HG03175 (cell line): ENCODE results near the gene BOD1L1.

Experiments
- ATAC-seq: cut with Tn5 transposase; IDR thresholded peaks from one replicate; pipeline ENCODE4 v1.9.1; 2021; ENCODE audit warnings: mild to moderate bottlenecking, moderate library complexity; ENCODE audit not compliant: unreplicated experiment

BOD1L1 gene

DNA sequence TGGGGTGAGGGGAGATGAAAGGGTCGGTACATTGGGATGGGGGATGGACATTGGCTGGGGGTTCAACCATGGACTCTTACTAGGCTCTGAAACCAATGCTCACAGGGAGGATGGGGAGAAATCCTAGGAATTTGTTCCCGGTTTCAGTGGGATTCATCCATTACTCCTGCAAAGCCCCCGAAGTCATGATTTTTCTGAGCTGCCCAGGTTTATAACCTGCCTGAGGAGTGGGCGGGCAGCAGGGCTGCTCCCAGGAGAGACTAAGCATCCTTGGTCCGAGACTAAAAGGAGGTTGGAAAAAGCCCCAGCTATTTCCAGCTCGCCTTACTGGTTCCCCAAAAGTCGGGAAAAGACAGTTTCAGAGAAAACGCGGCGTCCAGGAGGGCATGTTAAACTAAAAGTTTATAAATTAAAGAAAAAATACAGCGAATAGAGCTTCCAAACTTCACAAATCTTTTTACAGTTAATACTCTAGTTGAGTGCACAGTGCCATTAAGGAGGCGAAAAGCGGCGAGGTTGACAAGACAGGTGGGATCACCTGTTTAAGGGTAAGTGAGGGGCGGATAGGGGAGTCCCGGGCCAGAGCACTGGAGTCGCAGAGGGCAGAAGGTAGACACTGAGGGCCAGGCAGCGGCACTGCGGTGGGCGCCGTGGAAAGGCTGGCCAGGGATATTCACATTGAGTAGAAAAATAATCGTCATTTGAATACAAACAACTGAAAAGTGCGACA lies 86.9 kb downstream of the BOD1L1 start:
- no peak for ATAC-seq

DNA sequence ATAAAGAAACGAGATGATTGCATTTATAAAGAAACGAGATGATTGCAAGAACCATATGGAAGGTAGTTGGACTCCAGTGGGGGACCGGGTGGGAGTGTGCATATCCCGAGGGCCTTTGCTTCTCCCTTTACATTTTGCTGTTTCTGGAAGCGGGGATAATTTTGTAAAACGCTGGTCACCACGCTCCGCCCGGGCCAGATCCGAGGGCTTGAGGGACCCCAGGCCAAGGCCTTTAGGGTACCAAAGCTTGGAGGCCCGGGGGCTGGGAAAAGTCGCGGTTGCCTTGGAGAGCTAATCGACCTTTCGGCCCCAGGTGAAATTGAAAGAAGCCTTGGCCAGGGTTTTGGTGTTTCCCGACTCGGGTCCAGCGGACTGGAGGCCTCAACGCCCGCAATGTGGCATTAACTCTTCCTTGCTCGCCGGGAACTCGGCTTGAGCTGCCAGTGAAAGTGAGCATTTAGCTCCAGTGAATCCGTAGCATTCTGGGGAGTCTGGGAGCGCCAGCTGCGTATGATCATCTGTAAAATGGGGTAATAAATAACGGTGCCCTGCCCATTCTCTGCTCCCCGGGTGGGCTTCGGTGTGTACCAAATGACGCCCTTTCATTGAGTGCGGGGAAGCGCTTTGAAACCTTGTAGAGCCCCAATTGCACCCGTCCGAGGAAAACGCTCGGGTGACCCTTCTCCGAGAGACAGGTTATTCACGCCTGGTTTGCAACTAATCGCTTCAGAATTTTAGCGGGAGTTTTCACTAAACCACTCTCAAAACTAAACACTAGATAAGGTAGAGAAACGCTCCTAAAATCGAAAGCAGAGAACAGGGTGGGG lies 87.7 kb downstream of the BOD1L1 start:
- ATAC-seq: no peak

- no peak for ATAC-seq
Measured at GRCh38 chr4:13539047-13539618, 88.4 kb downstream of the BOD1L1 start.

GRCh38 chr4:13538427-13538973 lies 89.0 kb downstream of the BOD1L1 start:
- ATAC-seq: no peak

GRCh38 chr4:13537832-13538177 lies 89.7 kb downstream of the BOD1L1 start:
- no peak for ATAC-seq

DNA sequence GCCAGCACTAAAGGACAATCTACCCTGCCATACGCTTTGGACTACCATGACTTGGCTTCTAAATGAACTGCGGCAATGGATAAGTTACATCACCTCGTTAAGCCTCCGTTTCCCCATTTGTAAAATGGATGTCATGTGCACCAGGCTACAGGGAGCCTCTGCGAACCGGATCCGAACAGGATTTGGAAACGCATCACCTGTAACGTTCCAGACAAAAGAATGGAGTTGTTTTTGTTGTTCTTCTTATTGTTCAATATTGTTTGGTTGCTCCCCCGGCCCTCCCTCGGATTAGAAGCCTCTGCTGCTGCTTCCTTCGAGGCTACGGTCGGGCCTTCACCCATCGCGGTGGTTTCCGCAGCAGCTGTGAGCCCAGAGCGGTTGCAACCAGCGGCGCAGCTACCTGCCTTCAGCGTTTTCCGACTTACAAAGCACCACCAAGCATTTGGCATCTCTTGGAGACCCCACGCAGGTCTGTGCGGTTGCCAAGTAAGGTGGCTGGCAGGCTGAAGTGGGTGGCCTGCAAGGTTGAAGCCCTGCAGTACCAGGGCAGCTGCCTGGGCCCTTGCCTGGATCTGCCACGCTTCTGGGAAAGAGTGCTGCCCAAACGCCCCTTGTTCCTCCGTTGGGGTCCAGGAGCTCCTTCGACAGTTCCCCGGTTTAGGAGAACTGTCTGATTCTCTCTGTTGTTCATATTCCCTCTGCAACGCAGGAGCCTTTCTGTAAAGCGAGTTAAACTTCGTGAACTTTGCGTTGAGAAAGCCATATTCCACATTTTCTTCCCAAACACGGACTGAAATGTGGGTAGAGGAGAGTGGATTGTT lies 90.3 kb downstream of the BOD1L1 start:
- no peak for ATAC-seq

- no peak for ATAC-seq
Measured at GRCh38 chr4:13536607-13537006, 90.9 kb downstream of the BOD1L1 start.

GRCh38 chr4:13535708-13536361 lies 91.7 kb downstream of the BOD1L1 start:
- ATAC-seq: no peak

GRCh38 chr4:13535118-13535517 lies 92.4 kb downstream of the BOD1L1 start:
- no peak for ATAC-seq

GRCh38 chr4:13534344-13535063 lies 93.0 kb downstream of the BOD1L1 start:
- ATAC-seq: no peak

GRCh38 chr4:13533670-13534343 lies 93.7 kb downstream of the BOD1L1 start:
- ATAC-seq: no peak

GRCh38 chr4:13531625-13531998 lies 95.9 kb downstream of the BOD1L1 start:
- no peak for ATAC-seq

DNA sequence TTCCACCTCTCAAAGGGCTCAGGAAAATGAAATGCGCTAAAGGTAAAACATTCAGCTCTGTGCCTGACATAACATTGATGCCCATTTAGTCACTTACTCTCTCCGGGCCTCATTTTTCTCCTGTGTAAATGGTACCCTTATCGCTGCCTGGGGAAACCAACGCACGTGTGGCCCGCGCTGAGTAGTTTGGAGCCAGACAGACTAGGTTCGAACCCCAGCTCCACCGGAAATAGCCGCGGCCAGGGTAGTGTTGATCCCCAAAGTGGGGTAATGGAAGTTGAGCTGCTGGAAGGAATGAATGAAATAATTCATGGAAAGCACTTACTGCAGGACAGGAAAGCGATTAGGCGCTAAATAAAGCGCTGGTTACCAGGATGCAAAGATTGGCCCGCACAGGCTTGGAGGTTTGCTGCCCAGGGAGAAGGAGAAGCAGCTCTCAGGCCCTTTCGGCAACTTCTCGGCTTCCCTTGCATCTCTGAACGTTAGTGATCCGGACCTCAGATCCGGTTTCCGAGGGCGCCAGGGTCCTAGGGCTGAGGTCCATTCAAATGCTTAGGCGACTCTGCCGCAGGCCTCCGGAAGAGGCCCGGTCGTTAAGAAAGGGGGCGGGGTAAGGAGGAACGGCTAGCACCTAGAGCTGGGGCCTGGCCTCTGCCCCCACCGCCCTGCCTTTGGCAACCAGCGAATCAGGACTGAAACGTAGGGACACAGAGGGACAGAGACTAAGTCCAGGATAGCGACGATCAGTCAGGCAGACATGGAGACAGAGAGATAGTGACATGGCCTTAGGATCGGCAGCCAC lies 96.5 kb downstream of the BOD1L1 start:
- no peak for ATAC-seq

DNA sequence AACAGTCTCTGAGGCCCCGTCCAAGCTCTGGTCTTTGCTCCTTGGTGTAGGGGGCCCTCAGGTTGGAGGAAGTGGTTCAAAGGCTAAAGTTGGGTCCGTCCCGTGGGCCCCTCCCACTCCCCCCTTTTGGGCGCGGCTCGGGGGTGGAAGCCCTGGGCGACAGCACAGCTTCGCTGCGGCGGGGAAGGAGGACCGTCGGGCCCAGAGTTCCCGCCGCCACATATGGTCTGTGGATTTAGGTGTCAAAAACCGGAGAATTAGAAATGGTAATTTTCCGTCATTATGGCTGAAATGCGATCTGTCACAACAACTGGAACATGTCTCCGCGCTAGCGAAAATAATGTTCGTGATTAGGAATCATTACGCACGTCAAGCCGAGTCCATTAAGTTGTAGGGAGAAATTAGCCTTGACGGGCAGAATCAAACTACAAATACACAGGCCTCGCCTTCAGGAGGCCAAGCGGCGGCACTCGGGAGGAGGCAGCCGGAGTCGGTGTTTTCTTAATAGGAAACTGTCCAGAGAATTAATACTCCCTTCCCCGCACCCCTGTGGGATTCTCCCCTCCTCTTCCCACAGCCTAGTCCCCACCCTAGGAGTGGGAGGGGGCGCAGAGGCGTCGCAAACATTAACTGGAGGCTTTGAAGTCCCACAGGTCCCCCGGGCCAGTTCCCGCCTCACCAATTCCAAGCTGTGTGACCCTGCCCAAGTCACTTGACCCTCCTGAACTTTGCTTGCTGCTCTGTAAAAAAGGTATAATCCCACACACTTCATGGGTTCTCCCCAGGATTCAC lies 98.2 kb downstream of the BOD1L1 start:
- no peak for ATAC-seq

- no peak for ATAC-seq
Measured at GRCh38 chr4:13528821-13529127, 98.8 kb downstream of the BOD1L1 start.

DNA sequence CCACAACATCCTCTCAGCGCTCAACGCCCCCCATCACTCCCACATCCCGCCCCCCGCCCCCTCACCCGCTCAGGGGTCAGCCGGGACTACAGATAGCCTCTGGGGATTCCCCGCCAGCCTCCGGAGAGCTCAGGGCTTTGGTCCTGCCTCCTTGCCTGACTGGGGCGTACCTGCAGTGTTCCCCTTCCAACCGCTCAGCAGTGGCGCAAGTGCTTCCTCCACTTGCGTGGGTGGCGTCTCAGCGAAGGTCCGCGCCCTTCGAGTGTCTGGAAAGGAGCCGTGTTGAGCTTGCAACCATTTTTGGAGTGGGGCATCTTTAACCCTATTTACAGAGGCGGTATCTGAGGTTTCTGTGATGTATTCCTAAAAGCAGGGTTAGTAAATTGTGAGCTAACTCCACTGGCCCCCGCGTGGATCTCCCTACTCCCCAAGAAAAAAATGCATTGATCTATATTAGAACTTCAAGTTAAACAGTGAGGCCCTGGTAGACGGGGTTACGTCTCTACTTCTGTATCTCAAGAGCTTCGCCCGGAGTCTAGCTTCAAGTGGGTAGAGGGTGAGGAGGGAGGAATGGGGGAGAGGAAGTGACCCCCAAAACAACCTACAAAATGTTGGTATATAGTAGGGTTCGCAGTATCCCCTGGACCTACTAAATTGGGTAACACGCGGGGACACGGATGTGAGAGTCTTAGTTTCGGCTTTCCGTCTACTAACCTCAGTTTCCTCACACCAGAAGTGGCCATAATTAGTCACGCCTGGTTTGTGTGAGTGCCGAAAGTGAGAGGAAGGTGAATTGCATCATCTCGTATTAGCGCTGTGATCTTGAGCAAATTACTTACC lies 99.3 kb downstream of the BOD1L1 start:
- ATAC-seq: peak; percentile 86
